Right kidney (tissue), 1 donor: ENCODE data around the gene KRT78.
"Not testable (repeated sequence)": the region's sequence is repeated elsewhere in the genome, so short reads cannot be mapped to it uniquely, and the experiment has no call there.

Source experiments
- DNase-seq: peaks from one replicate; pipeline ENCODE4 v3.0.0-alpha.2; 2016

The KRT78 gene

DNA sequence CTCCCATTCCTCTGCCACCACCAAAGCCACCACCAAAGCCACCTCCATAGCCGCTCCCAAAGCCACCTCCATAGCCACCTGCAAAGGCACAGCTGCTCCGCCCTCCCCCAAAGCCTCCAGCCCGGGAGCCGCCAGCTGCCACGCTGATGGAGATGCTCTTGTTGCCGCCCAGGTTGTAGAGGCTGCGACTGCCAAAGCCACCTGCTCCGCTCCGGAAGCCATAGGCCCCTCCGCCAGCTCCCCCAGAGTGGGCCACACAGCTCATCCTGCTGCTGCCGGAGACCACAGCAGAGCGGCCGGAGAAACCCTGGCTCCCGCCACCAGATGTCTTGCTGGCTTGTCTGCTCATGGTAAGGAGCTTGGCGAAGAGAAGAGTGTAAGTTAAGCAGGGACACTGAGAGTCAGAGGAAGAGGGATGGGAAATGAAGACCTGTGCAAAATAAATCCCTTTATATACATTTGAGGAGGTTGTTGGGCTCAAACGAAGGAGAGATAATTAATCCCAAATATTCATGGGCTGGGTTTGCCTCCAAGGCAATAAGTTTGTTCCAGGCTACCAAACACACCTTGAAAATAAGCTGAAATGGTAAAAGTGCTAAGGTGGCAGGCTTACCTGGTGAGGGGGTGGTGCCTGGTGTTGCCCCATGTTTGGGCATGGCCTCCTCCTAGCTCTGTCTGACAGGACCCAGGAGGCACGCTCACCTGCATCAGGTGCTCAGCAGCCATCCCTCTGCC, 52.9 kb downstream of the KRT78 start, which contains the start of gene KRT3:
Gene KRT3 (minus strand): TSS at position 424 of the 735 bp plus-strand sequence. CDS start 75 bp downstream, at position 349.
- no peak for DNase-seq

DNA sequence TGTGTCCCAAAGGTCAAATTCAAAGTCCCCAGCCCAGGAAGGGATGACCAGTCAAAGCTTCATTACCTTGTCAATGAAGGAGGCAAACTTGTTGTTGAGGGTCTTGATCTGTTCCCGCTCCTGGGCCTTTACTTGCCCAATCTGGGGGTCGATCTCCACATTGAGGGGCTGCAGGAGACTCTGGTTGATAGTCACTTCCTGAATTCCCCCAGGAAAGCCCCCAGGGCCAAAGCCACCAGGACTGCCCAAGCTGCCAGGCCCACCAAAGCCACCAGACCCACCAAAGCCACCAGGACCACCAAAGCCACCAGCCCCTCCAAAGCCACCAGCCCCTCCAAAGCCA, 53.5 kb downstream of the KRT78 start:
- DNase-seq = not testable (repeated sequence)

DNA sequence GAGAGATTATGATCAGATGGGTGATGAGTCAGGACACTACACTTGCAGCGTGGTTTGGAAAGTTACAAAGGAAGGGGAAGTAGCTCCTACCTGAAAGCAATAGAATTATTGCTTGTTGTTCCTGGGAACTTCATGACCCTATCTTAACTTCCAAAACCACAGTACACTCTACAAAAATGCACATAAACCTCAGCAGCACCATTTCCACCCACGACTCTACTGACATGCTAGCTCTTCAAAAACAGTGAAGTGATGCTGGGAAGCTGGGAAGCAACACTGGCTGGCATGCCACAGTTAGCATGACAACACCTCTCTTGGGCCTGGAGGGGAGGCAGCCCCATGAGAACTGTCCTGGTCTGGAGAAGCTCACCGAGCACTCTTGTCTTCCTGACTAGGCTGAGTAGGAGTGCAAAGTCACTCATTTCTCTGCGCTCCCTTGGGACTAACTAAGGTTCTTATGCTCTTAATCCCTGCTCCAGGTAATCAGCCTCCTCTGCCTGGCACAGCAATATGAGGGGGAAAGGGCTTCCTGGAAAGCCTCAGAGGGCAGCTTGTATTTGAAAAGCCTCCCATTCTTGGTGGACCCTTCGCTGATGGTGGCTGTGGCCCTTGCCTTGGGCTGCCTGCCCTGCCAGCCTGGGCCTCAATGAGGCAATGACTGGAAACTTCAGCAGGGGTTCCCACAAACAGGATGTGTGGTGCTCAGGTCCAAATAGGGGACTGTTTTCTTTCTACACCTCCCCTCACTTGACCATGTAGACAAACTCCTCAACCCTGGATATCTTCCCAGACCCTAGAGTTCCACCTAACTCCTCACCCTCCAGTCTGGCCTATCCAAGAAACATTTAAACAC, 54.1 kb downstream of the KRT78 start:
- DNase-seq = no peak

DNA sequence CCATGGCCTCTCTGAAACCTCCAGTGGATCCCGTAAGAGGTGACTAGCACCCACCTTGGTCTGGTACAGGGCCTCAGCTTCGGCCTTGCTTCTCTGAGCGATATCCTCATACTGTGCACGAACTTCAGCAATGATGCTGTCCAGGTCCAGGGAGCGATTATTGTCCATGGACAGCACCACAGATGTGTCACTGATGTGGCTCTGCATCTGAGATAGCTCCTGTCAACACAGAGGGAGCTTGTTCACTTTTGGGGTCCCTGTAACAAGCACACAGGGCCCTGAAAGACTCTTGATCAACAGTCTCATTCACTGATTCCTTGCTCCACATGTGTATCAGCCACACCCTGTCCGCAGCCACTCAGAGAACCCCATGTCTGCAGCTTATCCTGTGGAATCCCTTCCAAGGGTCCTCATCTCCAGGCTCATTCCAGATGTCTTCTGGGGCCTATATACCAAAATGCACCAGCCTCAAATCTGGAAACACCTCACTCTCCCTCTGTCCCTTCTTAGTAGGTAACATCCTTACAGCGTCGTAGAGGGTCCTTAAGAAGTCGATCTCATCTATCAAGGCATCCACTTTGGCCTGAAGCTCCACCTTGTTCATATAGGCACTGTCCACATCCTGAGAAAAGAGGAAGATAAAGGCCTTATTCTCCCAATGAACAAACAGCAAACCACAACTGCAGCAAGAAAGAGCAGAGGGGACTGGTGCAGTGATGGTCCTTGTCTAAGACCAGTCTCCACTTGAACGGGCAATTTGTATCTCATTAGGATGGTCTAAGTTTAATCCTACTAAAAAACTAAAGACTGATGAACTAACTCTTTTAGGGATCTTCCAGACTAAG, 56.4 kb downstream of the KRT78 start:
- DNase-seq = no peak

DNA sequence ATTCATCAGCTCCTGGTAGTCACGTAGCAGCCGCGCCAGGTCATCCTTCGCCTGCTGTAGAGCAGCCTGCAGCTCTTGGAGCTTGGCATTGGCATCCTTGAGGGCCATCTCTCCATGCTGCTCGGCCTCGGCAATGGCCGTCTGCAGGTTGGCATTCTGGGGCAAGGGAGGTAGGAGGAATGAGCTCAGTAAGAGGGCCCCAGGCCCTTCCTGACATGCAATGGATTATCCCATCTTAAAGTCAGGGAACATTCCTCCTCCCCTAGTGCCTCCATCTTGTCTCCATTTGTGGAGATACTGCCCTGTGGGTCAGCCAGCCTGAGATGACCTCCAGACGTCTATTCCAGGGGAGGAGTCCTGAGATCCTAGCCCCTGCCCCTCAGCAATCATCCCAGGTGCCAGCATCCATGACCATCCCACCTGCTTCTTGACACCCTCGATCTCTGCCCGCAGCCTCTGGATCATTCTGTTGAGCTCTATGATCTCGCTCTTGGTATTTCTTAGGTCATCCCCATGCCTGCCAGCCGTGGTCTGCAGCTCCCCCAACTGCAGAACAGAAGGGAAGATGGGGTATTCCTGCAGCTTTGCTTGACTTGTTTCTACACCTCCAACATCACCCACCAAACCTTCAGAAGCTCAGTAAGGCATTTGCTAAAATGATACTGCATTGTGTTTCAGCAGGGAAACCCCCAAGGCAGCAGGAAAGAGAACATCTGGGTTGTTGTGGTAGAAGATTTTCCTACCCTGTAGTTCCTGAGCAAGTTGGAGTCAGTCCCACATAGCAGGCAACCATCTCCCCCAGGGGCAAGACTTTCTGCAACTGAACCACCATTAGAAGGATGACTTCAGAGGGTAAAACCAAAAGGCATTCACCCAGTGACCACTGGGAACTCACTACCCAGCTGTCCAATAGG, 57.3 kb downstream of the KRT78 start:
- no peak for DNase-seq

DNA sequence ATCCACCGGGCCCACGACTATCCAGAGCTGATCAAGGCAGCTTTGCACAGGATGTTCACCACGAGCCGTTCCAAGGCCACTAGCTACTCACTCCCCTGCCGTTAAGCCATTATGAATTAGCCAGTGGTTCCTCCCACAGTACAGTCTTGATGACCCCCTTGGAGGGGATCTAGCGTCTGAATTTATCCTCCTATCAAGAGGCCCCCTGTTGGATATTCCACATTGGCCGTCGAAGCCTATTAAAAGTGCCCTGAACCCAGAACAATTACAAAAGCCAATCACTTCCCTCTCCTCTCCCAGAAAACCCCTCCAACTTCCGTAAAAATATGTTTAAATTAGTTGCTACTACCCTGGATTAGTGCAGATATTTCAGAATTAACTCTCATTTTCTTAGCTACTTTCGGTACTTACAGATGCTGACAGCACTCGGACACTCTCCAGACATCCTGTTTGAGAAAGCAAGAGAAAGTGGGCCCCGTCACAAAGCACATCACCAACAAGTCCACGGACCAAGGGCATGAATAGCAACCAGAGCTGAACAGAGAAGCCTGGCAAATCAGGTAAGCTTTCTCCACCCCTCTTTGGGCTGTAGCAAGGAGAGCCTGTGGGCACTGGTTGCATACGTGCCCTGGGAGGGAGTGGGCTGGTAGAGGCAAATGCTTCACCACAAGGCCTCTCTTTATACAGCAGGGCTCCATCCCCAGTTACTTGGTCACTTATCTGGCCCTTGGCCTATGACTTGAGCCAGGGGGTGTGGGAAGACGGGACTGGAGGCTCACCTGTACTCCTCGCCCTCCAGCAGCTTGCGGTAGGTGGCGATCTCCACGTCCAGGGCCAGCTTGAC, 58.1 kb downstream of the KRT78 start:
- no peak for DNase-seq

DNA sequence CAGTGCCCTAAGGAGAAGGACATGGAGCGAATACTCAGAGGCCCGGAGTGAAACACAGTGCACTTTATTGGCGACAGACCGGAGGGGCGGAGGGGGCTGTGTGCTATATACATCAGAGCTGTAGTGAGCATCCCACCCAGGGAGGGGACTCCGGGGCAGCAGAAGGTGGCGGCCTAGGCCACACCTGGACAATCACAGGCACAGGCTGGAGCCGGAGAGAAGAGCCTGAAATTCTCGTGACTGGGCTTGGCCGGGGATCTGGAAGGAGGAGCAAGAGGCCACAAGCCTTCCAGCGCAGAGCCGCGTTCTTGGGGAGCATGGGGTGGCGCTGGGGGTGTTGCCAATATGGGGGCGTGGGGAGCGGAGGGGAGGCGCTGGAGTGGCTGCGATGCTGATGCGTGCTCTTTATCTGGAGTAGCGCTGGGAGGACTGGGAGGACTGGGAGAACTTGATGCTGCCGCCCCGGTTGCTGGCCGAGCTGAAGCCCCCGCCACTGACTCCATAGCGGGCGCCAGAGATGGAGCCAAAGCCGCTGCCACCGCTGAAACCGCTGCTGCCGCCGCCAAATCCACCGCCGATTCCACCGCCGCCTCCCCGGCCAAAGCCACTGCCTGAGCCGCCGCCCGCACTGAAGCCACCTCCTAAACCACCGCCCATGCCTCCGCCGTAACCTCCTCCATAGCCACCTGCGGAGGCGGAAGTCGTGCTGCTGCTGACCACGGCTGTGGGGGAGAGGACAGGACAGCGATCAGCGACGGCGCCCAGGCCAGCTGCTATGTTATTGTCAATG, 59.0 kb downstream of the KRT78 start:
- peak; percentile 40 for DNase-seq

DNA sequence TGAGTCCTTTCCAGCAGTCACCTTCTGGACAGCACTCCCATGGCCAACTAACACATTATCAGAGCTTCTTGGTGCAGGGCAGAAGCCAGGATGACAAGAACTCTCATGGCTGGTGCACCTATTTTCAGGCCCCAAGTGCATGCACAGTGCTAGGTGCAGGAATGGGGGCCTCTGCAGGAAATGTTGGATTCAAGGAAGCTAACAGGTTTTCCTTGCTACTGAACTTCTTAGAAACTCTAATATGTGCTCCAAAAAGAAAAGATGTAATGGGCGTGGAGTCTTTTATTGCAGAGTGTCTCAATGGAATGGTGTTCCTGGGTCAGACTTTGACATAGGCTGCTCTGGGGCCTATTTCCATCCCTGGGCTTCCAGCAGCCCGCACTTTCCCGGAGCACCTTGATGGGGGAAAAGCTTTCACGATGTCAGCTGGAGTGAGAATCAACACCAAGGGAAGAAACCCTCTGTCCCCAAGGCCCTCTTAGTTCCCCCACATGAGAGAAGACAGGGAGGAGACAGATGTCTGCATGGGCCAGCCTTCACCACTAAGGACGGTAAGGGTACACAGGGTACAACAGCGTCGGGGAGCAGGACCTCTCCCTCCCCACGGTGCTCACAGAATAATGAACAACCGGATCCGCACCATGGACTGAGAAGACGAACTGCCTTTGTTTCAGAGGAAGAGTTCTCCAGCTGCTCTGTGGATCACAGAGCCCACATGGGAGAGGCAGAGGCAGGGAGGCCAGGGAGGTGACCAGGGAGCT, 59.7 kb downstream of the KRT78 start:
- DNase-seq = no peak

DNA sequence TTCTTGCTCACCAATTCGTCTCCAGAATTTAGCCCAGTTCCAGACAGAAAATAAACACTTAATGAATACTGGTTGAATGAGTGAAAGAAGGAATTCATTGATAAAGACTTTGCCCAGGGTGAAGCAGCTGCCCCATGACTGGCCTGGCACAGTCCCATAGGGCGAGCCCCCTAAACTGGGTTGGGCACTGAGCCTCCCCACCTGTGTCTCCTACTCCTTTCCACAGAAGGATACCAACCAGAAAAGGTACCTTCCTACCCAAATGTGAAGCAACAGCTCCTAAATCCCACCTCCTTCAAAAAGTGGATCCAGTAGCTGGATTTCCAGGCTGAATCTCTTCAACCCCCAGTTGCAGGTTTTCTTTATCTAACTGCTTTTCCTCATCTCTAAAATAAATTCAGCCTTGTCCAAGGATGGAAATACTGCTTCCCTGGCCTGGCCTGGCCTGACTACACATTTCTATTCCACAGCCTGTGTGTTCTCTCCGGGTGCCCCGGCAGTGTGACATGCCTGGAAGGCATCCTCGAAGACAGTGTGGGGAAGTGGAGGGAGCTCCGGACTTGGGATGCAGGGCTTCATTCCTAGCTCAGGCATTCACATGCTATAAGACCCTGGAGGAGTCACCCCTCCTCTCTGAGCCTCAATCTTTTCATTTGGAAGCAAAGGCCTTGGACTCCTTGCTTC, 60.5 kb downstream of the KRT78 start:
- no peak for DNase-seq
